Stimulated activated naive CD8-positive, alpha-beta T cell treated with anti-CD3 and anti-CD28 coated beads, Interleukin-15, amount 100 ng/mL, for 72 hours (primary cell): ENCODE measurements around the gene FSIP1.

Experiments
- ATAC-seq: fragments of 150-1000 bp; cut with Tn5 transposase; 2 replicates; pipeline ENCODE4 v1.10.0; 2021; ENCODE audit warnings: mild to moderate bottlenecking, moderate library complexity
- DNase-seq, 2 donors: peaks; one replicate each; pipeline ENCODE4 v3.0.0; 2021 to 2022
- H3K27ac Mint-ChIP-seq, 2 donors: one replicate each; pipeline ENCODE4 v1.8.0; 2022; ENCODE audit warnings: mild to moderate bottlenecking in 2 of 2, mixed read lengths in 2 of 2, moderate library complexity in 2 of 2
- H3K27me3 Mint-ChIP-seq: one replicate; pipeline ENCODE4 v1.8.0; 2022; ENCODE audit warnings: mixed read lengths
- H3K4me1 Mint-ChIP-seq: one replicate; pipeline ENCODE4 v1.8.0; 2022; ENCODE audit warnings: mild to moderate bottlenecking, mixed read lengths
- H3K4me3 Mint-ChIP-seq, 2 donors: one replicate each; pipeline ENCODE4 v1.8.0; 2022; ENCODE audit warnings: mild to moderate bottlenecking in 2 of 2, mixed read lengths in 2 of 2, moderate library complexity in 1 of 2
- H3K9me3 Mint-ChIP-seq, 2 donors: one replicate each; pipeline ENCODE4 v1.8.0; 2022; ENCODE audit warnings: mixed read lengths in 2 of 2

Gene FSIP1

DNA sequence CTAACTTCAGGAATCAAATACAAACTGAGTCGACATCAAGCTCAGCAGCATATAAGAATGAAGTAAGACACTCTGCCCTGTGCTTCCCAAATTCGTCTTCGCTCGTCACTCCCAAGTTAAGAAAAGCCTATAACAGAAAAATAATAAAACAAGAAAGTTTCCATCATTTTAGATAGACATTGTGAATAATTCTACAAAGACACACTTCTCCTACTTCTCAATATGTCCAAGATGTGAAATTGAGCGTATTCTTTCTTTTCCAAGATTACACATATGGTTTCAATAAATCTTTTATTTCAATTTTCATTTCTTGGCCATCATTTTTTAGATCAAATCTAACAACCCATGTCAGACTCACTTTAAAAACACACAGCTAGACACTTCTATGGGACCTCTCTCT is 85.1 kb downstream of the FSIP1 start:
- ATAC-seq, result no peak
- no peak overlapping the region for H3K4me3 Mint-ChIP-seq
- no peaks in the 10 kb centered on the region for H3K27me3 Mint-ChIP-seq
- H3K9me3 Mint-ChIP-seq, result no peaks in the 10 kb centered on the region
- H3K27ac Mint-ChIP-seq, result no peak overlapping the region
- H3K4me1 Mint-ChIP-seq, result no peaks in the 10 kb centered on the region
- DNase-seq, result no peak

DNA sequence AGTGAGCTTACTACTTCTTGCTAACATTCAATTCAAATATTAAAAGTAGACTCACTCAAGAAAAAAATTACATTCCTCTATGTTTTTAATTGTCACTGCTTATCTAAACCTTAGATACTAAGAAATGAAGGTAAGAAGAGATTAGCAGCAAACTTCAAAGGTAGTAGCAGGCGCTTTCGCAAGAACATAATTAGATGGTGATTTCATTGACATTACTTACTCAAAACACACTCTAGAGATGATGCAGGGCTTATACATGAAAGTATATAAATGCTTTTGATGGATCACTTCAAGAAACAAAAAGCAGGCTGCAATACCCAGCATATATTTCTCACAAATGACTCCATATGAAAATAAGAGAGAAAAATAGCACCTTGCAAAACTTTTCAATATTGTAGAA is 86.8 kb downstream of the FSIP1 start:
- Mint-ChIP-seq H3K27ac (no peak overlapping the region), H3K4me1 (no peaks in the 10 kb centered on the region), H3K9me3 (no peaks in the 10 kb centered on the region), H3K27me3 (no peaks in the 10 kb centered on the region), H3K4me3 (no peak overlapping the region)
- ATAC-seq, result no peak
- no peak for DNase-seq

DNA sequence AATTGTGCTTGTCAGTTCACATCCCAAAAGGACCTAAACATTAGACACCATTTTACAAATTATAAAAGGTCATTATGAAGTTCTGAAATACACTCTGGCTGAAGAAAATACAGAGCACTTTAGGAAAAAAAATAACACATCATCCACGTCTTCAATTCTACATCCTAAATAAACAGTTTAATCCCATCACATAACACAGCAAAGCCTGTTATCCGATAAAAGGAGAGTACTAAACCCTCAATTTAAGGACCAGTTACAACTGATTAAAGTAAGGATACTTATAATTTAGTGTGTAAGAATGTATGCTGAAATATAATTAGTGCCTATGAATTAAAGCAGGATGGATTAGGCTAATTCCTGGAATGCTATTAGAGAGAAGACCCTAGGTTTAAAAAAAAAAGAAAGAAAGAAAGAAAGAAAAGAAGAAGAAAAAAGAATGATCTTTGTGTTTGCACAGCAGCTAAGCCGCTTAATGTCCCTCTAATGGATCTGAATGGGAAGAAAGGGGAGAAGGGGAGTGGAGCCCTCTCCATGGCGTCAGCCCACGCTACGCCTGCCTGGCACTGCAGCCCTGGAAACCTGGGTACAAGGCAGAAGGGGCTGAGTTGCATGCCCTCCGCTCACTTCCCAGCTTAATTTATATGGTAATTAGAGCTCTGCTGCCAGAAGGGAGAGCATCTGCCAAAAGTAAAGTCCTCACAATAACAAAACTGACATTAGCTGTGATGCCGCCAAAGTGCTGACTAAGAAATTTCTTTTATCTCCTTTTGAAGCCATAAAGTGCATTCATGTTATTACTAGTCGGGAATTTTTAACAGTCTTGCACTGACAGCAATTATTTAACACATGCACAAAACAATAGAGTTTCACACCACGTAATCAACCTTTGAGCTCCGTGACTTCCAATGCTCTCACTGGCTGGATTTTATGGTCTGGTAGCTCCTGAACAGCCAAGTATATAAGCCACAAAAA is 90.0 kb downstream of the FSIP1 start:
- no peak for ATAC-seq
- DNase-seq, result no peak
- Mint-ChIP-seq H3K4me3 (no peak overlapping the region), H3K9me3 (no peaks in the 10 kb centered on the region), H3K4me1 (no peaks in the 10 kb centered on the region), H3K27ac (no peak overlapping the region), H3K27me3 (no peaks in the 10 kb centered on the region)

DNA sequence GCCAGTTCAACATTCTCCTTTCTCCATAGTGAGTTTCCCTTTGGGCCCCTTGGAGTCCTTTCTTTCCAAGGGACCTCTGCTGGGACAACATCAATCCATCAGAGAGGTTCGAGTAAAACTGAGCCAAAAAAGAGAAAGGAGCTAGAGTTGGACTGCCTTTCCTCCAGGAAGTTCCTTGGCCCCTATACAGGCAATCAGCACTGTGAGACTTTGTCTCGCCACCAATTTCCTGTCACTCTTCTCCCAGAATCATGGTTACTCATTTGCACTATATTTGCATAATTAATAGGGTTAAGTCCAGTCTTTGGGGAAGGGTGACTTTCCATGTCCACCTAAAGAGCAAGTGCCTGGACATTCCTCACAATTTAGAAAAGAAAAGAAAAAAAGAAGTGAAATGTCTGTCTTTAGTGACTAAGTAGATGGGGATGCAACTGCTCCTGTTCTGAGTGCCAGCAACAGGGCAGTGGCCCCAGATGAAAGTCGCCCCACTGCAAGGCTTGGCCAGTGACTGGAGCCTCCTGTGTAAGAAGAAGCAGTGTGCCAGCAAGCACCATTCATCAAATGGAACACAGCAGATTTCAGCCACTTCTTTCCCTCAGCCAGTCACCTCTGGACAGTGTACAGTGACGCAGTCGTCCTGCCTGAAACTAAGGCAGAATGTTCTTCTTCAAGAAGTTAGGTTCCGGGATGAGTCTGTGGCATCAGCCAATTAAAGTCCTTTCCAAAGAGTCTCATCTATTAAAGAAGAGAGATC is 91.6 kb downstream of the FSIP1 start:
- no peak for ATAC-seq
- Mint-ChIP-seq H3K4me1 (no peaks in the 10 kb centered on the region), H3K27ac (peak overlapping the region in 1 of 2 donors; percentile 23), H3K9me3 (no peaks in the 10 kb centered on the region), H3K4me3 (no peak overlapping the region), H3K27me3 (no peaks in the 10 kb centered on the region)
- DNase-seq, result no peak

DNA sequence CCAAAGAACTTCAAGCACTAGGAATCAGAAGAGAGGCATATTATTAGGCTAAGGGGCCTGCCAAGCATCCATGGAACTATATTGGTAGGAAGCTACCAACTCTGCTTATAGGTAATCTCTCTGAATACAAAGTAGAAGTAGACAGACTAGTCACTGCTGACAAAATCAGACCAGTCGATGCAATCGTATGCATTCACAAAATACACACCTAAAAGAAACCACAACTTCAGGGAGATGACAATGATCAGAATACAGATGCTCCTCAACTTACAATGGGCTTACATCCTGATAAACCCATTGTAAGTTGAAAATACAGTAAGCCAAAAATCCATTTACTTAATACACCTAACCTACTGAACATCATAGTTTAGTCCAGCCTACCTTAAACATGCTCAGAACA is 94.7 kb downstream of the FSIP1 start:
- DNase-seq (no peak), ATAC-seq (no peak)
- no peak overlapping the region for H3K4me3 Mint-ChIP-seq
- H3K27ac Mint-ChIP-seq, result no peak overlapping the region
- H3K9me3 Mint-ChIP-seq, result no peaks in the 10 kb centered on the region
- H3K4me1 Mint-ChIP-seq, result no peaks in the 10 kb centered on the region
- no peaks in the 10 kb centered on the region for H3K27me3 Mint-ChIP-seq

DNA sequence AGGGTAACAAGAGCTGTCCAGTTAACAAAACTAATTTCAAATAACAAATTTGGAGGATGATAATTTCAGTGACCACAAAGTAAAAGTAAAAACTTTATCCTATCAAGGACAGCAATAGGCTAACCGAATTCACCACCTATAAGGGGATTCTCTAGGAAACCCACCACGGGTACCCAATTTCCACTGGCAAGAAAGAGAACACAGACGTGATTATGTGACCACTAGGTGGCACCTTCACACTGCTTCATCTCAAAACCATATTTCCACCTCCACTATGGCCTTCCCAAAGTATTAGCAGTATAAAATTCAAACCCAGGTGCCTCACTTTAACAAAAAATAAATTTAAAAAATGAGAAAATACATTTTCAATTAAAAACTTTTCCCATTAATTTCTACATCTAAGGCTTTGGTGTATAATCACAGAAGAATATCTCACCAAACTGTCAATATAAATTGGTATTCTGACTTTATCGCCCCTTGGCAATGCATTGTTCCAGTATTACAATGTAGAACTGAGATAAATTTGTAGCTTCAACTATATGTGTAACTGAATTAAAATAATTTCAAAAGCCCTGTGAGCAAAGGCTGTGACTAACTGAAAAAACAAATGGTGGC is 96.5 kb downstream of the FSIP1 start:
- Mint-ChIP-seq H3K4me3 (no peak overlapping the region), H3K9me3 (no peaks in the 10 kb centered on the region), H3K27ac (no peak overlapping the region), H3K27me3 (no peaks in the 10 kb centered on the region), H3K4me1 (no peaks in the 10 kb centered on the region)
- ATAC-seq (no peak), DNase-seq (peak; percentile 16 to 17)

DNA sequence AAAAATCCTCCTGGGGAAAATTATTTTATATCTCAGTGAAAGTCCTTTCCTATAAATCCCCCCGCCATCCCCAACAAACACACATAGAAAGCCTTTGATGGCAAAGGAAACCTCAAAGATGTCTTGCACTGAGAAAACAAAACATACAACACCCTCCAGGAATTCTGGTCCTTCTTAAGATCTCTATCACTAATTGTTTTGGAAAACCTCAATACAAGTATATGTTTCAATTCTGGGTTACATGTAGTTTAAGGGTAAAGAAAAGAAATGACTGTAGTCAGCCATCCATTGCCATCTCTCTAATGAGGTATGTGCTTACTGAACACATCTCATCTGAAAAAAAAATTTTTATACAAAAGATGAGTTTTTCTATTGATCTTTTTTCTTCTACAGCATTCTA is 97.3 kb downstream of the FSIP1 start:
- ATAC-seq, result no peak
- DNase-seq, result no peak
- Mint-ChIP-seq H3K4me3 (no peak overlapping the region), H3K27me3 (no peaks in the 10 kb centered on the region), H3K27ac (no peak overlapping the region), H3K4me1 (no peaks in the 10 kb centered on the region), H3K9me3 (no peaks in the 10 kb centered on the region)

DNA sequence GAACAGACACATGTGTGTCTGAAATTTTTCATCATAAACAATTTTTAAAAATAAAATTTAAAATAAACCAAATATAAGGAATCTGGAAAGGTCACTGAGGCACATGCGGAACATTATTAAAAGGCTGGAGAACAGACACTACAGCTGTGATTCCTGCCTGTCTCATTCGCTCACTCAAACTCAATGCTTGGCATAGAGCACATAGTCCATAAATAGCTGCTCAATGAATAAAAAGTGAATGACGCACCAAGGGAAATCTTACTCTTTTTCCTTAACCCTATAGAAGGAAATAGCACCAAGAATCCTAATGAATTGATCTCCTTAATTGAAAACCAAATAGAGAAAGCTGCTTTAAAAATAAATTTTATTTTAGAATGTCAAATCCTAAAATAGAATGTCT is 98.4 kb downstream of the FSIP1 start:
- no peak overlapping the region for H3K27ac Mint-ChIP-seq
- no peak overlapping the region for H3K4me3 Mint-ChIP-seq
- H3K4me1 Mint-ChIP-seq, result no peaks in the 10 kb centered on the region
- no peaks in the 10 kb centered on the region for H3K27me3 Mint-ChIP-seq
- no peak for ATAC-seq
- no peak for DNase-seq
- H3K9me3 Mint-ChIP-seq, result no peaks in the 10 kb centered on the region

DNA sequence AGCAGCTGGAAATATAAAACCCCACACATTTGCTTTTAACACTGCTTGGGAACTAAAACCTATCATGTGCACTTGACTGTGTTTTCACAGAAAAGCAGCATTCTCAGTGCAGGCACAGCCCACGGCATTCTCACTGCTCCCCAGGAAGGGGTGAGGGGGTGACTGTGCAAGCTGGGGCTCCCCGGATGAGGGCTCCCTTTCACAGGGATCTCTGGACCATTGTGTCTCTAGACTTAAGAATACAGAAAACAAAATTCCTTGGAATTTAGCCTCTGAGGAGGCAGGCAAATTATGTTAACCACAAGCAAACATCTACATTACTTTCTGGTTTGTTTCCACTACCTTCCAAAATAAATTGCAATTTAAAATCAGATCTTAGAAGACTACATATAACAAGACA is 100.3 kb downstream of the FSIP1 start:
- no peaks in the 10 kb centered on the region for H3K4me1 Mint-ChIP-seq
- no peaks in the 10 kb centered on the region for H3K9me3 Mint-ChIP-seq
- ATAC-seq (no peak), DNase-seq (no peak)
- no peaks in the 10 kb centered on the region for H3K27me3 Mint-ChIP-seq
- no peak overlapping the region for H3K27ac Mint-ChIP-seq
- no peak overlapping the region for H3K4me3 Mint-ChIP-seq

DNA sequence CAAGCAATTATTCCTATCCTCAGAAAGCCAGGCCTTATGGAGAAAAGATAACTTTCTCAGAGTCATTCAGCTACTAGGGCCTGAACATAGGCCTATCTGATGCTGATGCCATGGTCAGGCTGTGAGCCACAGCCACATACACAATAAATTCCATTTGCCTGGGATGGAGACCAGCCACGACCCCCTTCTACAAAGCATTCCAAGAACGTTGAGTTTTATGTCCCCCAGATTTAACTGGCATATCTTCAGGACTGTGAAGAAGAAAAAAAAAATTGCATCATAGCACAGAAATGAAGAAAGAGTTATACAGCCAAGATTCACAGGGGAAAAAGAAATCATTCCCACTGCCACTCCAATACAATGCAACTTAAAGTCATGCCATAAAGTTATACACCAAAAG is 101.8 kb downstream of the FSIP1 start:
- Mint-ChIP-seq H3K9me3 (no peaks in the 10 kb centered on the region), H3K4me1 (no peaks in the 10 kb centered on the region), H3K4me3 (no peak overlapping the region), H3K27me3 (no peaks in the 10 kb centered on the region), H3K27ac (no peak overlapping the region)
- DNase-seq (no peak), ATAC-seq (no peak)

DNA sequence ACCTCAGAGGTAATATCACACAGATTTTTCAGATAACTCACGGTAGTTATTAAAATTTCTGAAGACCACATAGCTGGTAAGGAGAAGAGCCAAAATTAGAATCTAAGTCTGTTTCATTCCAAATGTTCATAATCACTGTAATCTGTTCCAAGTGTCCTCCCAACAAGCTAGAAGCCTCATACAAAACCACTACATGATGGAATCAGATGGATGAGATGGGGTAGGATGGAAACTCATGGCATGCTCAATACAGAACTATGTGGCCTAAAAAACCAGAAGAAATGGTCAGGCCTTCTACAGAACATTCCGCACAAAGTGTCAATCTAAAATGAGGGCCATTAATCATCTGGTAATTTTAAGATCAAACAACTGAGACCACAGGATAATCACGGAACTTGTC is 110.0 kb downstream of the FSIP1 start:
- Mint-ChIP-seq H3K4me1 (no peaks in the 10 kb centered on the region), H3K27ac (no peak overlapping the region), H3K9me3 (no peaks in the 10 kb centered on the region), H3K4me3 (no peak overlapping the region), H3K27me3 (no peaks in the 10 kb centered on the region)
- DNase-seq, result no peak
- no peak for ATAC-seq

DNA sequence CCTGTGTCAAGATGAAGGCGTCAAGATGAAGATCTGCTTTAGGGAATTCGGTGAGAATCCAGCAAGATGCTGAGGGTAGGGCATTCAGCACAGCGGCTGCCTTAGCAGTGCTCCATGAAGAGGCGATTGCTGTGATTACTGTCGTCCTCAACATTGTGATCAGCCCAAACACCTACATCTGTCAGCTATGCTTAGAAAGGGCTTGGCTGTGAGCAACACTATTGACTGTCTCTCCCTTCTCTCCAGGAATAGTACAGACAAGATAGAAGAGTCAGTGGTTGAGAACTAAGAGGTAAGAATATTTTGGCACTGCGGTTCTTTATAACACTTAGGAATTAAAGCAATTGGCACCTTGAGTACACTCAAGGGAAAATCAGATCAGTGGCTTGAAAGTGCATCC is 110.5 kb downstream of the FSIP1 start:
- H3K4me1 Mint-ChIP-seq, result no peaks in the 10 kb centered on the region
- ATAC-seq, result no peak
- H3K4me3 Mint-ChIP-seq, result no peak overlapping the region
- no peak overlapping the region for H3K27ac Mint-ChIP-seq
- no peaks in the 10 kb centered on the region for H3K27me3 Mint-ChIP-seq
- H3K9me3 Mint-ChIP-seq, result no peaks in the 10 kb centered on the region
- DNase-seq, result no peak

DNA sequence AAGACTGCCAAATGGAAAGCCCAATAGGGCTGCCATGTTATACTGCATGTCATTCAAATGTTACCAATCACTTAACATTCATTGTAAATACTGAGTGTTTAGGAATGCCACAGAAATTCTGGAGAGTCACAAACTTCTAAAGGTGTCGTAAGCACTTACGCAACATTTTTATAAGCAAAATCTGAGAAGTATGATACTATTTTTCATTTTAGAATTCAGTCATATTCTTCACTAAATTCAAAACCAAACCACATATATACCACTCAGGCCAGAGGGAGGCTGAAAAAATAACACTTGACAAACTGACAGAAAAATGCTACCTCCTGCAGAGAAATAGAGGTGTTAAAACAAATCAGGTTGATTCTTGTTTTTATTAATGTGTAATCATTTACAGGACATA is 112.0 kb downstream of the FSIP1 start:
- no peaks in the 10 kb centered on the region for H3K9me3 Mint-ChIP-seq
- H3K27ac Mint-ChIP-seq, result no peak overlapping the region
- H3K27me3 Mint-ChIP-seq, result no peaks in the 10 kb centered on the region
- H3K4me1 Mint-ChIP-seq, result no peaks in the 10 kb centered on the region
- H3K4me3 Mint-ChIP-seq, result no peak overlapping the region
- DNase-seq (no peak), ATAC-seq (no peak)

DNA sequence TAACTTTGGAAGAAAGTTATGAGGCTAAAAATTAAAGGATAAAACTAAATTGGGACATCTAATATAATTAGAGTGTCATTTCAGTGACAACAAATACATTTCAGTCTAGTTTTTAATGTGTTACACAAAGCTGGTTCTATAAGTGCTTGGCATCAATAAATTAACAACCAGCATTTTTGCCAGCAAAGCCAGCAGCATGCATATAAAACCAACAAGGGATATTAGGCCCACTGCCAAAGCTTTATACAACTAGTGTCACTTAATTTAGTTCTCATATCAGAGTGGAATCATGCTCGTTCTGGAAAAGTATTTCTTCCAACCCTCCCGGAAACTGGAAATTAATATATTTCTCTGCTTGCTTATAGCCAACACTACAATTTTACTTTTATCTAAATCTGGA is 113.0 kb downstream of the FSIP1 start:
- no peaks in the 10 kb centered on the region for H3K4me1 Mint-ChIP-seq
- H3K27ac Mint-ChIP-seq, result no peak overlapping the region
- peaks cover 3% of the 10 kb centered on the region for H3K27me3 Mint-ChIP-seq
- DNase-seq (no peak), ATAC-seq (no peak)
- H3K9me3 Mint-ChIP-seq, result no peaks in the 10 kb centered on the region
- H3K4me3 Mint-ChIP-seq, result no peak overlapping the region

DNA sequence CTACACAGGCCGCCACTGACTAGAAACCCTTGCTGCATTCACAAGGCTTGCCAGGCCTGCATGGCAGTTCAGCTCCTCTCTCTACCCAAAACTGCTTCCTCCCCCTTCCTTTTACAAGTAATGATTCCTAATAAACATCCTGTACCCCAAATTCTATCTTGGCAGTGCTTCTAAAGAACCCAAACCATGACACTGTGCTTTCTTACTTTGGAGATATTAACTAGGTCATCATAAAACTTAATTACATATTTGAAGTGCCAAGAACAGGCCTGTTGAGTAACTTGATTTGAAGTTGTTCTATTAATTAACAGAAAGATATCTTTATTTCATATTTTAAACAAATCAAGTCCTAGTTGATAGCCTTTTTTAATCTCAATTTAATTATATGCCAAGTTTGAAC is 113.4 kb downstream of the FSIP1 start:
- no peak for ATAC-seq
- no peaks in the 10 kb centered on the region for H3K9me3 Mint-ChIP-seq
- no peak for DNase-seq
- H3K27me3 Mint-ChIP-seq, result peaks cover 7% of the 10 kb centered on the region
- H3K4me1 Mint-ChIP-seq, result no peaks in the 10 kb centered on the region
- H3K27ac Mint-ChIP-seq, result no peak overlapping the region
- H3K4me3 Mint-ChIP-seq, result no peak overlapping the region

DNA sequence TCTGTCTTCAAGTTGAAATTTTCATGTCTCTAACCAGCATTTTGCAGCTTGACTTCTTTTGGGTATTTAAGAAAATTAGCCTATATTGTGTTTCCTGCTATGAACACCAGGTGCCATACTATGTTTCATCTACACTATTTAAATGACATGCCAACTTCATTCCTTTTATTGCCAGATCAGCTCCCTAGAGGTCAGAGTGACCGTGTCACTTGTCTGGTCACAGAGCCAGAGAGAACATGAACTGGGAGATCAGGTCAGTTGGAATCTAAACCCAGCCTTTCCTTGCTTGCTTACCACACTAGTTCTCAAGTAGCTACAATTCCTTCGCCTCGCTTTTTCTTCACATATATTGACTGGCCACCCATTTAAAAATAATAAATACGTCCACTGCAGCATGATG is 114.2 kb downstream of the FSIP1 start:
- ATAC-seq (no peak), DNase-seq (no peak)
- Mint-ChIP-seq H3K27me3 (peaks cover 8% of the 10 kb centered on the region), H3K9me3 (no peaks in the 10 kb centered on the region), H3K27ac (no peak overlapping the region), H3K4me1 (no peaks in the 10 kb centered on the region), H3K4me3 (no peak overlapping the region)
